ENCODE measurements around the gene ASB2. TPM values are rescaled to one million over a fixed set of nuclear protein-coding genes. Genes with fewer than 3 reads are reported as not detected.

The ASB2 gene
- total and polyA plus RNA-seq, 2 donors, result 2.6 to 3.7 TPM

DNA sequence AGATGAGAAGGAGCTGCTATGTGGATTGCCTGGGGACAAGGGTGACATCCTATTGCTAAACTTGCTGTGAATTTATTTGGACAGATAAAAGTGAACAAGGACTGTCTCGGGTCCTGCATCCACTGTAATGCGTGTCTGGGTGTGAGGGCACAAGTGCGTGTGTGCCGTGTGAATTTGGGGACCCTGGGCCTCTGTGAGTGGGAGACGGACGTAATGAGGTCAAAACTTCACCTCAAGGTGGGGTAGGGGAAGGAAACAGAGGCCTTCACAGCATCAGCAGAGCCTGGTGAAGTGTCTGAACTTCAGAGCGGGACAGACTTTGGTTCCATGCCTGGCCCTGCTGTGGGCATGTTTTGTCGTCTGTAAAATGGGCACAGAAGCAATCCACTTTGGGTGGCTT is 14.8 kb downstream of the ASB2 start:
- peaks cover 0 to 37% of the 10 kb centered on the region in 2 donors for H3K4me1 ChIP-seq (ENCODE audit: control insufficient read depth in 2 of 2, insufficient read depth in 2 of 2, low read length in 2 of 2)
- H3K27me3 ChIP-seq (ENCODE audit: control insufficient read depth in 2 of 2, insufficient read depth in 1 of 2, low read length in 1 of 2), result no peaks in the 10 kb centered on the region
- no peak overlapping the region for H3K4me3 ChIP-seq (ENCODE audit: low read length in 2 of 2)
- 96% methylated on average over 8 of the region's 8 CpGs for WGBS
- no peaks in the 10 kb centered on the region for H3K36me3 ChIP-seq (ENCODE audit: control insufficient read depth in 2 of 2, insufficient read depth in 2 of 2, low read length in 1 of 2)
- H3K9me3 ChIP-seq (ENCODE audit: control insufficient read depth in 2 of 2, insufficient read depth in 1 of 2, low read length in 1 of 2), result no peaks in the 10 kb centered on the region
- H3K27ac ChIP-seq (ENCODE audit: low read depth in 1 of 2, low read length in 1 of 2), result no peak overlapping the region
- DNase-seq (ENCODE audit: low read depth in 6 of 9, low spot score in 9 of 9), result no peak

DNA sequence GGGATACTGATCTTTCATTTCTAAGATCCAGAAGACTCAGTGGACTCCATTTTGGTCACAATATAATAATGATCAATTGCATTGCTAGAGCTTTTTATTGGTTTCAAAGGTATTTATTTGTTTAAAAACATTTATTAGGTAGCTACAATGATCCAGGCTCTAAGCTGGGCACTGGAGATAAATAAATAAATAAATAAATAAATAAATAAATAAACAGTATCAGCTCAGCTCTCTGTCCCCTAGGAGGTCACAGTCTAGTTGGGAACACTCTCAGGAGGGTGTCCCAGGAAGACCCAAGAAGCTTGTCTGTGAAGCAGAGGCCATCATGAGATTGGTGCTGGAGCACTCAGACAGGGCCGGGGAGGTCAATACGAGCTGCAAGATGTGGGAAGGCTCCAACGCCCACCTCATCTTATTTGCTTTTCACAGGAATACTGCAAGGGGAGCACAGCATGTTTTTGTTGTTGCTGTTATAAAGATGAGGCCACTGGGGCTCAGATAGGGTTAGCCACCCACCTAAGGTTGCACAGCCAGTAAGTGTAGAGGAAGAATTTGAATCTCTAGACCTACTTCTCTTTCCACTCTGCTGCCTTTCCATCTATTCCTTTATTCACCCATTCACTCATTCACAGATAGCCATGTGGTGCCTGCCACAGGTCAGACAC is 15.5 kb downstream of the ASB2 start:
- H3K4me1 ChIP-seq (ENCODE audit: control insufficient read depth in 2 of 2, insufficient read depth in 2 of 2, low read length in 2 of 2), result peaks cover 0 to 42% of the 10 kb centered on the region in 2 donors
- H3K27me3 ChIP-seq (ENCODE audit: control insufficient read depth in 2 of 2, insufficient read depth in 1 of 2, low read length in 1 of 2), result no peaks in the 10 kb centered on the region
- no peaks in the 10 kb centered on the region for H3K9me3 ChIP-seq (ENCODE audit: control insufficient read depth in 2 of 2, insufficient read depth in 1 of 2, low read length in 1 of 2)
- no peaks in the 10 kb centered on the region for H3K36me3 ChIP-seq (ENCODE audit: control insufficient read depth in 2 of 2, insufficient read depth in 2 of 2, low read length in 1 of 2)
- DNase-seq (ENCODE audit: low read depth in 6 of 9, low spot score in 9 of 9), result no peak
- WGBS, result 95% methylated on average over 3 of the region's 3 CpGs
- H3K4me3 ChIP-seq (ENCODE audit: low read length in 2 of 2), result no peak overlapping the region
- H3K27ac ChIP-seq (ENCODE audit: low read depth in 1 of 2, low read length in 1 of 2), result no peak overlapping the region

DNA sequence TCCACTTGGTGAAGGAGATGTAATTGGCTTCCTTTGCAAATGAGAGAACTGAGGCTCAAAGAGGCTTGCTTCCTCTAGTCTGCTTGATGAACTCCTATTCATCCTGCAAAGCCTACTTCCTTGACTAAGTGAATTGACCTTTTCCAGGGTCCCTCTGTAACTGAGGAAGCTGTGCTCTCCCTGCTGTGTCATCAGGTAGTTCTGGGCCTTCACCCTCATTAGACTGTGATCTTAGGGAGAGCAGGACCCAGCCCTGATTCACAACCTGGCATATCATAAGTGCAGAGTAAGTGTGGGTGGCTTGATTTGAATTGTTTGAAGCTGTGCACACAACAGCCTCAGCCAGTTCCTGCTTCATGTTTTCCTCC is 16.3 kb downstream of the ASB2 start:
- Histone ChIP-seq H3K27me3 (ENCODE audit: control insufficient read depth in 2 of 2, insufficient read depth in 1 of 2, low read length in 1 of 2) (no peaks in the 10 kb centered on the region), H3K4me1 (ENCODE audit: control insufficient read depth in 2 of 2, insufficient read depth in 2 of 2, low read length in 2 of 2) (peaks cover 0 to 46% of the 10 kb centered on the region in 2 donors), H3K4me3 (ENCODE audit: low read length in 2 of 2) (no peak overlapping the region), H3K27ac (ENCODE audit: low read depth in 1 of 2, low read length in 1 of 2) (no peak overlapping the region), H3K9me3 (ENCODE audit: control insufficient read depth in 2 of 2, insufficient read depth in 1 of 2, low read length in 1 of 2) (no peaks in the 10 kb centered on the region), H3K36me3 (ENCODE audit: control insufficient read depth in 2 of 2, insufficient read depth in 2 of 2, low read length in 1 of 2) (no peaks in the 10 kb centered on the region)
- no peak for DNase-seq (ENCODE audit: low read depth in 6 of 9, low spot score in 9 of 9)

DNA sequence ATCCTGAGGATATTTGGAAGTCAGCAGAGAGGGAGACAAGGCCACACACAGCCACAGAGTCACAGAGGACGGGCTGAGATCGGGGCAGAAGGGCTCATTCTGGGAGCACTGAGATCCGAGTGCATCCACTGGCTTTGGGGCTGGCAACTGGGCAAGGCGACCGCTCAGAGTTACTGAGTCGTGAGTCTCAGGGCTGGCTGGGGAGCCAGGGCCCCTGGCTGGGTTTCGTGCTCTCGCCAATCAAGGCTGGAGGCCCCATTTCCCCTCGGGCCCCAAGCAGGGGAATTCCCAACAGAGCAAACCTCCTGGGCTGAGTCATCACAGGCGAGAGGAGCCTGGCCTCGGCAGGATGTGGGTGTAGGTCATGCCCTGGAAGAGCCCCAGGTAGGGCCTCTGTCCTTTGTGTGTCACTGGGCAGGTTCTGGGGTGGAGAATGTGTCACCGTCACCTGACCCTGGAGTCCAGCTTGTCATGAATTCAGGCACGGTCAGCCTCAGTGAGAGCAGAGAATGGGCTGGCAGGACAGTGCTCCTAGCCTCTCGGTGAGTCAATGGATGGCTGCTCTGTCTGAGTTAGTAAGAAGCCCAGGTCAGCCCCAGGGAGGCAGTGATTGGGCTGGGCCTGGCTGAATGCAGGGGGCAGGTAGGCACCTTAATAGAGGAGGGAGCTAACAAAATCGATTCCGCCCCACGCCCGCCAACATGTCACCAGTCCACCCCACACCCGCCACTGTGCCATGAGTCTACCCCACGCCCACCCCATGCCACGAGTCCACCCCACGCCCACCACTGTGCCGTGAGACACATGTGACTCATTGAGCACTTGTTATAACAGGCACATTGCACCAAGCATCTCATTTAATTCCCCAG is 16.9 kb downstream of the ASB2 start:
- DNase-seq (ENCODE audit: low read depth in 6 of 9, low spot score in 9 of 9), result peak in 6 of 9 donors; percentile 28 to 67 (median 32)
- Histone ChIP-seq H3K9me3 (ENCODE audit: control insufficient read depth in 2 of 2, insufficient read depth in 1 of 2, low read length in 1 of 2) (no peaks in the 10 kb centered on the region), H3K4me1 (ENCODE audit: control insufficient read depth in 2 of 2, insufficient read depth in 2 of 2, low read length in 2 of 2) (peaks cover 0 to 51% of the 10 kb centered on the region in 2 donors), H3K27me3 (ENCODE audit: control insufficient read depth in 2 of 2, insufficient read depth in 1 of 2, low read length in 1 of 2) (no peaks in the 10 kb centered on the region), H3K4me3 (ENCODE audit: low read length in 2 of 2) (no peak overlapping the region), H3K36me3 (ENCODE audit: control insufficient read depth in 2 of 2, insufficient read depth in 2 of 2, low read length in 1 of 2) (no peaks in the 10 kb centered on the region), H3K27ac (ENCODE audit: low read depth in 1 of 2, low read length in 1 of 2) (no peak overlapping the region)
- 58% methylated on average over 23 of the region's 23 CpGs for WGBS

DNA sequence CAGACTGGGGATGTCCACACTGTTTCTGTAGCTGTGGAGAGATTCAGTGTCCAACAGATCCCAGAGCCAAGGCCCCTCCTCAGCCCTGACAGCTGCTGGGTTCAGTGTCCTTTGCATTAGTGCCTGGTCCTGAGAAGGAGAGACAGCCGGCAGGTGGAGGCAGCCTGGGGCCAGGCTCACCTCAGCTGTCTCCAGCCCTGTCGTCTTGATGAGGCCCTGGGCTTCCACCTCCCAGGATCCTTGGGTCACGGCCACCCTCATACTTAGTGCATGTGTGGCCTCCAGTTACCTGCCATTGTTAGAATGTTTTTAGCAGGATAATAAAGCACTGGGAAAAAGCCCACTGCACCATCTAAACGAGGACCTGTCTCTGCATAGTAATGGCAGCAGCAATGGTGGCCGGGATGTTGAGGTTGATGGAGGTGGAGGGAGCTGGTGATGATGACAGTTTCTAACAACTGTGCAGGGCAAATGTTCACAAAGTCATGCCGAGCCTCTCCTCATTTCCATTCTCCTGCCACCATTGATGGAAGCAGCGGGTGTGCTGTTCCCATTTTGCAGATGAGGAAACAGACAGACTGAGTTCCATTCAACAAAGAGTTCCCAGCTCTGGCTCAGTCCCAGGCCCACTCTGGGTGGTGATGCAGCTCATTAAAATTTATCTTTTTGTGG is 17.7 kb downstream of the ASB2 start:
- no peak for DNase-seq (ENCODE audit: low read depth in 6 of 9, low spot score in 9 of 9)
- H3K27ac ChIP-seq (ENCODE audit: low read depth in 1 of 2, low read length in 1 of 2), result no peak overlapping the region
- H3K36me3 ChIP-seq (ENCODE audit: control insufficient read depth in 2 of 2, insufficient read depth in 2 of 2, low read length in 1 of 2), result no peaks in the 10 kb centered on the region
- H3K9me3 ChIP-seq (ENCODE audit: control insufficient read depth in 2 of 2, insufficient read depth in 1 of 2, low read length in 1 of 2), result no peaks in the 10 kb centered on the region
- H3K4me3 ChIP-seq (ENCODE audit: low read length in 2 of 2), result no peak overlapping the region
- 94% methylated on average over 7 of the region's 7 CpGs for whole genome bisulfite sequencing
- H3K4me1 ChIP-seq (ENCODE audit: control insufficient read depth in 2 of 2, insufficient read depth in 2 of 2, low read length in 2 of 2), result peaks cover 0 to 51% of the 10 kb centered on the region in 2 donors
- peaks cover 0 to 4% of the 10 kb centered on the region in 2 donors for H3K27me3 ChIP-seq (ENCODE audit: control insufficient read depth in 2 of 2, insufficient read depth in 1 of 2, low read length in 1 of 2)

DNA sequence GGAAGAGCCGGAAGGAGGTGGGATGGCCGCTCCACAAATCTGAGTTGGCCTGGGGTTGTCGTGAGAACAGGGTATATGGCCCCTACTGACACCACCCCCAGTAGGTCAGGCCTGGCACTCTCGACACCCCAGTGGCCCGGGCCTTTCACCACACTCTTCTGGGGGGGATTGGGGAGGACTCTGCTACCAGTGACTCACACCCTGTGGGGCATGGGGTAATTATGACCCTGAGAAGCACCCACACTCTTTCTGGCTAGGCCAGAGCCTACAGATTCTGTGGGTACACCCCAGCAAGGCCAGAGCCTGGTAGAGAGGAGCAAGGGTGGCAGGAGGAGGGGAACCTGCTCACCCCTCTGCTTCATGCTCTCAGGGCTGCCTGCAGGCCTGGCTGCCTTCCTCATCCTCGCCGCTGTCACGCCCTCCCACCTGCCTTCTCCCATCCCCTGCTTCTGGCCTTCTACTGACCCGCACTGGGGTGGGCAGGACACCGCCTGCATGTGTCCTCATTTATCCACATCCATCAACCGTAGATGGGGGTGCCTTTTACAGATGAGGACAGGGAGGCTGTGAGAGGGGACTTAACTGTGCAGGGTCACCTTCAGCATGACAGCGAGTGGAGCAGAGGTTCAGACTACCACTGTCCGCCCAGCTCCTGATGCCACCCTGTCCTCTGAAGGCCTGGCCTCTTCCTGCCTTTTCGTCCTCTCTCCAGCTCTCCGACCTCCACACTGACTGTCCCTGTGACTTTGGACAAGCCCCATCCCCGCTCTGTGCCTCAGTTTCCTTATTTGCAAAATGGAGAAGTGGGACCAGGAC is 18.4 kb downstream of the ASB2 start:
- Histone ChIP-seq H3K36me3 (ENCODE audit: control insufficient read depth in 2 of 2, insufficient read depth in 2 of 2, low read length in 1 of 2) (no peaks in the 10 kb centered on the region), H3K27me3 (ENCODE audit: control insufficient read depth in 2 of 2, insufficient read depth in 1 of 2, low read length in 1 of 2) (peaks cover 0 to 4% of the 10 kb centered on the region in 2 donors), H3K9me3 (ENCODE audit: control insufficient read depth in 2 of 2, insufficient read depth in 1 of 2, low read length in 1 of 2) (no peaks in the 10 kb centered on the region), H3K27ac (ENCODE audit: low read depth in 1 of 2, low read length in 1 of 2) (no peak overlapping the region), H3K4me1 (ENCODE audit: control insufficient read depth in 2 of 2, insufficient read depth in 2 of 2, low read length in 2 of 2) (peaks cover 0 to 50% of the 10 kb centered on the region in 2 donors), H3K4me3 (ENCODE audit: low read length in 2 of 2) (no peak overlapping the region)
- no peak for DNase-seq (ENCODE audit: low read depth in 6 of 9, low spot score in 9 of 9)
- WGBS, result 97% methylated on average over 16 of the region's 16 CpGs

DNA sequence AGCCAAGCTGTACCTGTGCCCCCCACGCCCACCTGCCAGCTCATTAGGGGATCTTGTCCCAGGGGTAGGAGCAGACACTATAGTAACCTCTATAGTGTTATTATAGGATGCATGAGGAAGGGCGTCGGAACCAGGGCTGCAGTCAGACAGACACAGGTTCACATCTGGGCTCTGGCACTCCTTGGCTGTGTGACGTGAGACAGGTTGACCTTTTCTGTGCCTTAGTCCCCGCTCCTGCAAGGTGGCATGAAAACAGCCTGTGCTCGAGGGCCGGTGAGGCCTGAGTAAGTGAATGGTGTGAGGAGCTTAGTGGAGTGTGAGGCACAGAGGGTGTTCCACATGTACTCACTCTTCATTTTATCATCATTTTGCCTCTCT is 19.0 kb downstream of the ASB2 start:
- Histone ChIP-seq H3K27ac (ENCODE audit: low read depth in 1 of 2, low read length in 1 of 2) (no peak overlapping the region), H3K4me3 (ENCODE audit: low read length in 2 of 2) (no peak overlapping the region), H3K9me3 (ENCODE audit: control insufficient read depth in 2 of 2, insufficient read depth in 1 of 2, low read length in 1 of 2) (no peaks in the 10 kb centered on the region), H3K27me3 (ENCODE audit: control insufficient read depth in 2 of 2, insufficient read depth in 1 of 2, low read length in 1 of 2) (peaks cover 0 to 4% of the 10 kb centered on the region in 2 donors), H3K36me3 (ENCODE audit: control insufficient read depth in 2 of 2, insufficient read depth in 2 of 2, low read length in 1 of 2) (no peaks in the 10 kb centered on the region), H3K4me1 (ENCODE audit: control insufficient read depth in 2 of 2, insufficient read depth in 2 of 2, low read length in 2 of 2) (peaks cover 0 to 45% of the 10 kb centered on the region in 2 donors)
- 91% methylated on average over 7 of the region's 7 CpGs for WGBS
- no peak for DNase-seq (ENCODE audit: low read depth in 6 of 9, low spot score in 9 of 9)

DNA sequence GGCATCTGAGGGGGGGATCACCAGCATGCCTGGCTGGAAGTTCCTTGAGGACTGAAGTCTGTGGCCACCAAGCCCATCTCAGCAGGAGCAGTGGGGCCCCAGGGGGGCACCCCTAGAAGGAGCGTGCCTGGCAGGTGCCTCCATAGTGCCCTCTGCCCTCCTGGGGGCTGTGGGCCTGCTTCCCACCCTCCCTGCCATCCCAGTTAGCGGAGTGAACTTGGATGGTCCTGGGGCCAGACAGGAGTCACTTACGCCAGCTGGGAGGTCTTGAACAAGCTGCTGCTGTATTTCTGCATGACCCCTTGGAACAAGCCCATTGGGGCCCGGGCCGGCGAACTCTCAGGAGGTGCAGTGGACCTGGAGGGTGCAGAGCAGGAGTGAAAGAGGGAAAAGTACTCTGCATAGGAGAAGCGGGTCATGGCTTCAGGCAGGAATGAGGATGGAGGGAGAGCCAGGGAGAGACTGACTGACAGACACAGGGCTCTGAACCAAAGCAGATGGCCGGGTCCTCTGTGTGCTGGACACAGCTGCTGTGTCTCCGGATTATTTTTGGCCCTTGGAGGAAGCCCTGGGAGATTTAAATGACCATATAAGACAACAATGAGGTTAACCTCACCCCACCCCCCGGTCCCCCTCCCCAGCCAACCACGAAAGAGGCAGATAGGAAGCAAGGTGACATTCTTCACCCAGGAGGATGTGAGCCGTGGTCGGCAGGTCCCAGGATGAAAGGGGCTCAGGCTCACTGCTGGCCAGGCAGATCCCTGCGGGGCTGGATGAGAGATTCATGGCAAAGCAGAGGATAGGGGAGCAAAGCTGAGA is 19.6 kb downstream of the ASB2 start:
- no peak for DNase-seq (ENCODE audit: low read depth in 6 of 9, low spot score in 9 of 9)
- no peak overlapping the region for H3K27ac ChIP-seq (ENCODE audit: low read depth in 1 of 2, low read length in 1 of 2)
- WGBS, result 58% methylated on average over 14 of the region's 14 CpGs

More for the DNA sequence above, 19.6 kb downstream of the ASB2 start:
- no peaks in the 10 kb centered on the region for H3K9me3 ChIP-seq (ENCODE audit: control insufficient read depth in 2 of 2, insufficient read depth in 1 of 2, low read length in 1 of 2)
- H3K4me1 ChIP-seq (ENCODE audit: control insufficient read depth in 2 of 2, insufficient read depth in 2 of 2, low read length in 2 of 2), result peaks cover 0 to 42% of the 10 kb centered on the region in 2 donors
- H3K36me3 ChIP-seq (ENCODE audit: control insufficient read depth in 2 of 2, insufficient read depth in 2 of 2, low read length in 1 of 2), result no peaks in the 10 kb centered on the region
- no peak overlapping the region for H3K4me3 ChIP-seq (ENCODE audit: low read length in 2 of 2)
- H3K27me3 ChIP-seq (ENCODE audit: control insufficient read depth in 2 of 2, insufficient read depth in 1 of 2, low read length in 1 of 2), result peaks cover 0 to 4% of the 10 kb centered on the region in 2 donors

Measured in thymus (tissue), 11 donors.